ENCODE measurements around the gene RIPOR1.

RIPOR1 gene

GRCh38 chr16:67551091-67551490 is 22.5 kb downstream of the RIPOR1 start:
- no peak overlapping the region for H3K27ac ChIP-seq
- TF ChIP-seq ZFX (IDR thresholded peaks at IDR 0.05): no peak
- TF ChIP-seq CTCF (conservative IDR thresholded peaks at IDR 0.05): no peak

GRCh38 chr16:67551972-67552371 is 23.3 kb downstream of the RIPOR1 start:
- no peak for TF ChIP-seq CTCF (conservative IDR thresholded peaks at IDR 0.05)
- H3K27ac ChIP-seq: no peak overlapping the region

GRCh38 chr16:67552476-67552875 is 23.8 kb downstream of the RIPOR1 start:
- H3K27ac ChIP-seq: no peak overlapping the region
- no peak for TF ChIP-seq CTCF (conservative IDR thresholded peaks at IDR 0.05)
- TF ChIP-seq ZFX (IDR thresholded peaks at IDR 0.05): no peak

GRCh38 chr16:67555795-67556212 is 27.2 kb downstream of the RIPOR1 start:
- TF ChIP-seq CTCF (conservative IDR thresholded peaks at IDR 0.05): no peak
- no peak for TF ChIP-seq ZFX (IDR thresholded peaks at IDR 0.05)
- no peak overlapping the region for H3K27ac ChIP-seq

GRCh38 chr16:67558859-67559258 is 30.2 kb downstream of the RIPOR1 start:
- TF ChIP-seq ZFX (IDR thresholded peaks at IDR 0.05): no peak
- no peak overlapping the region for H3K27ac ChIP-seq

- TF ChIP-seq CTCF (conservative IDR thresholded peaks at IDR 0.05) (no peak), ZFX (IDR thresholded peaks at IDR 0.05) (no peak)
- H3K27ac ChIP-seq: peak overlapping the region; percentile 100
Observed at GRCh38 chr16:67560827-67561342, 32.3 kb downstream of the RIPOR1 start.

- no peak for TF ChIP-seq ZFX (IDR thresholded peaks at IDR 0.05)
- peak overlapping the region; percentile 100 for H3K27ac ChIP-seq
Observed at GRCh38 chr16:67561501-67561823, 32.8 kb downstream of the RIPOR1 start.

- H3K27ac ChIP-seq: peak overlapping the region; percentile 100
- no peak for TF ChIP-seq CTCF (conservative IDR thresholded peaks at IDR 0.05)
- TF ChIP-seq ZFX (IDR thresholded peaks at IDR 0.05): no peak
Observed at GRCh38 chr16:67561824-67562525, 33.3 kb downstream of the RIPOR1 start.
